Measurements from ENCODE around the gene VAC14. TPM values are rescaled to one million over a fixed set of nuclear protein-coding genes. Genes with fewer than 3 reads are reported as not detected.

The VAC14 gene
- total RNA-seq, 1 experiment from 2014 or later, result 65.5 TPM

GRCh38 chr16:70766658-70767057 lies 34.3 kb downstream of the VAC14 start:
- no TSS peak for BruUV-seq (replicated peaks)
- no peaks in the 10 kb centered on the region for H3F3A ChIP-seq (ENCODE audit: low read length, unreplicated experiment)
- peaks cover 9% of the 10 kb centered on the region for H3K4me1 ChIP-seq (ENCODE audit: insufficient read depth, low read length)
- H3K4me3 ChIP-seq (ENCODE audit: low read length), result no peak overlapping the region
- no peak for ATAC-seq
- no peaks in the 10 kb centered on the region; the same call in 1 of the 2 replicates for H3K36me3 ChIP-seq (ENCODE audit: low read depth, low read length)
- no peak for TF ChIP-seq EZH2 (IDR thresholded peaks at IDR 0.05; ENCODE audit: low read length, unreplicated experiment)
- TF ChIP-seq EZH2phosphoT487 (IDR thresholded peaks at IDR 0.05; ENCODE audit: borderline replicate concordance, low read length), result no peak
- TF ChIP-seq, protein P1, sequence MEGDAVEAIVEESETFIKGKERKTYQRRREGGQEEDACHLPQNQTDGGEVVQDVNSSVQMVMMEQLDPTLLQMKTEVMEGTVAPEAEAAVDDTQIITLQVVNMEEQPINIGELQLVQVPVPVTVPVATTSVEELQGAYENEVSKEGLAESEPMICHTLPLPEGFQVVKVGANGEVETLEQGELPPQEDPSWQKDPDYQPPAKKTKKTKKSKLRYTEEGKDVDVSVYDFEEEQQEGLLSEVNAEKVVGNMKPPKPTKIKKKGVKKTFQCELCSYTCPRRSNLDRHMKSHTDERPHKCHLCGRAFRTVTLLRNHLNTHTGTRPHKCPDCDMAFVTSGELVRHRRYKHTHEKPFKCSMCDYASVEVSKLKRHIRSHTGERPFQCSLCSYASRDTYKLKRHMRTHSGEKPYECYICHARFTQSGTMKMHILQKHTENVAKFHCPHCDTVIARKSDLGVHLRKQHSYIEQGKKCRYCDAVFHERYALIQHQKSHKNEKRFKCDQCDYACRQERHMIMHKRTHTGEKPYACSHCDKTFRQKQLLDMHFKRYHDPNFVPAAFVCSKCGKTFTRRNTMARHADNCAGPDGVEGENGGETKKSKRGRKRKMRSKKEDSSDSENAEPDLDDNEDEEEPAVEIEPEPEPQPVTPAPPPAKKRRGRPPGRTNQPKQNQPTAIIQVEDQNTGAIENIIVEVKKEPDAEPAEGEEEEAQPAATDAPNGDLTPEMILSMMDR (conservative IDR thresholded peaks at IDR 0.05; ENCODE audit: low read depth, low read length), result no peak
- ChIA-PET POLR2A (ENCODE audit: unreplicated experiment) (no interaction called here), CTCF (no interaction called here)
- no peaks in the 10 kb centered on the region for H3K27me3 ChIP-seq (ENCODE audit: low read length)
- H3K4me2 ChIP-seq (ENCODE audit: low read length), result no peak overlapping the region
- no peak overlapping the region for H2AFZ ChIP-seq (ENCODE audit: low read length)
- H3K9me2 ChIP-seq (replicated peaks; ENCODE audit: low read length), result no peaks in the 10 kb centered on the region
- intact Hi-C loops (cut with micrococcal nuclease), result no loop called here
- no peak for DNase-seq
- H3K9me3 ChIP-seq (ENCODE audit: low read length), result no peaks in the 10 kb centered on the region
- no peaks in the 10 kb centered on the region for H3K79me2 ChIP-seq (ENCODE audit: low read length)
- H3K27ac ChIP-seq (ENCODE audit: low read length), result no peak overlapping the region
- H3K9ac ChIP-seq (ENCODE audit: low read length), result no peak overlapping the region
- H4K20me1 ChIP-seq (ENCODE audit: low read length), result no peaks in the 10 kb centered on the region

GRCh38 chr16:70766176-70766575 lies 34.8 kb downstream of the VAC14 start:
- Histone ChIP-seq H3K4me2 (ENCODE audit: low read length) (no peak overlapping the region), H2AFZ (ENCODE audit: low read length) (no peak overlapping the region), H3F3A (ENCODE audit: low read length, unreplicated experiment) (no peaks in the 10 kb centered on the region), H3K36me3 (ENCODE audit: low read depth, low read length) (no peaks in the 10 kb centered on the region; the same call in 1 of the 2 replicates), H3K79me2 (ENCODE audit: low read length) (no peaks in the 10 kb centered on the region), H3K9me3 (ENCODE audit: low read length) (no peaks in the 10 kb centered on the region), H3K9ac (ENCODE audit: low read length) (no peak overlapping the region), H3K4me1 (ENCODE audit: insufficient read depth, low read length) (peaks cover 14% of the 10 kb centered on the region), H3K27me3 (ENCODE audit: low read length) (no peaks in the 10 kb centered on the region), H4K20me1 (ENCODE audit: low read length) (no peaks in the 10 kb centered on the region), H3K27ac (ENCODE audit: low read length) (no peak overlapping the region), H3K4me3 (ENCODE audit: low read length) (no peak overlapping the region), H3K9me2 (replicated peaks; ENCODE audit: low read length) (no peaks in the 10 kb centered on the region)
- BruUV-seq (replicated peaks), result no TSS peak
- intact Hi-C loops (cut with micrococcal nuclease), result no loop called here
- POLR2A ChIA-PET (ENCODE audit: unreplicated experiment), result no interaction called here
- CTCF ChIA-PET, result no interaction called here
- TF ChIP-seq EZH2 (IDR thresholded peaks at IDR 0.05; ENCODE audit: low read length, unreplicated experiment) (no peak), EZH2phosphoT487 (IDR thresholded peaks at IDR 0.05; ENCODE audit: borderline replicate concordance, low read length) (no peak)
- TF ChIP-seq, protein P1 (conservative IDR thresholded peaks at IDR 0.05; ENCODE audit: low read depth, low read length), result no peak
- ATAC-seq (no peak), DNase-seq (no peak)

- Histone ChIP-seq H2AFZ (ENCODE audit: low read length) (no peak overlapping the region), H4K20me1 (ENCODE audit: low read length) (no peaks in the 10 kb centered on the region), H3K27me3 (ENCODE audit: low read length) (no peaks in the 10 kb centered on the region), H3K9me3 (ENCODE audit: low read length) (no peaks in the 10 kb centered on the region), H3F3A (ENCODE audit: low read length, unreplicated experiment) (no peaks in the 10 kb centered on the region), H3K4me2 (ENCODE audit: low read length) (no peak overlapping the region), H3K4me1 (ENCODE audit: insufficient read depth, low read length) (peaks cover 19% of the 10 kb centered on the region), H3K9ac (ENCODE audit: low read length) (no peak overlapping the region), H3K9me2 (replicated peaks; ENCODE audit: low read length) (no peaks in the 10 kb centered on the region), H3K4me3 (ENCODE audit: low read length) (no peak overlapping the region), H3K36me3 (ENCODE audit: low read depth, low read length) (no peaks in the 10 kb centered on the region; the same call in 1 of the 2 replicates), H3K79me2 (ENCODE audit: low read length) (no peaks in the 10 kb centered on the region), H3K27ac (ENCODE audit: low read length) (no peak overlapping the region)
- ATAC-seq, result no peak
- BruUV-seq (replicated peaks), result no TSS peak
- TF ChIP-seq, protein P1 (conservative IDR thresholded peaks at IDR 0.05; ENCODE audit: low read depth, low read length), result no peak
- no peak for TF ChIP-seq EZH2phosphoT487 (IDR thresholded peaks at IDR 0.05; ENCODE audit: borderline replicate concordance, low read length)
- no peak for TF ChIP-seq EZH2 (IDR thresholded peaks at IDR 0.05; ENCODE audit: low read length, unreplicated experiment)
- intact Hi-C loops (cut with micrococcal nuclease), result no loop called here
- CTCF ChIA-PET, result no interaction called here
- DNase-seq, result no peak
- POLR2A ChIA-PET (ENCODE audit: unreplicated experiment), result no interaction called here
These were observed 35.5 kb downstream of the VAC14 start for GRCh38 chr16:70765491-70765890.
